ENCODE measurements around the gene CUEDC2. TPM values are rescaled to one million over a fixed set of nuclear protein-coding genes. Genes with fewer than 3 reads are reported as not detected.
A peak's percentile ranks its signal among the peaks of the same experiment; 100 is the strongest.

The CUEDC2 gene
- total RNA-seq, 1 experiment from 2014 or later = 64.5 TPM

GRCh38 chr10:102420181-102420713 lies 12.1 kb downstream of the CUEDC2 start:
- CTCF ChIA-PET = interaction anchor here (0.6 to 8.6 kb wide), 12 partner anchors 12 to 330 kb away, joined by 3 to 137 read pairs (median 4); partner anchors contain the start of genes CUEDC2 and NFKB2

GRCh38 chr10:102419269-102420180 lies 12.8 kb downstream of the CUEDC2 start:
- Mint-ChIP-seq H3K27ac (ENCODE audit: low read depth, unreplicated experiment) (peak overlapping the region; percentile 94), H3K27me3 (ENCODE audit: insufficient read depth, unreplicated experiment) (peaks cover 11% of the 10 kb centered on the region), H3K4me3 (ENCODE audit: unreplicated experiment) (peak overlapping the region; percentile 99), H3K9me3 (ENCODE audit: unreplicated experiment) (no peaks in the 10 kb centered on the region), H3K4me1 (ENCODE audit: insufficient read depth, unreplicated experiment) (peaks cover 5% of the 10 kb centered on the region), H3K36me3 (ENCODE audit: insufficient read depth, unreplicated experiment) (peaks cover 14% of the 10 kb centered on the region)
- ChIA-PET CTCF (interaction anchor here (1.0 to 8.6 kb wide), 6 partner anchors 15 to 189 kb away, joined by 3 to 137 read pairs (median 5); partner anchors contain the start of gene NFKB2), POLR2A (interaction anchor here (0.6 to 6.1 kb wide), 20 partner anchors 10 to 601 kb away, joined by 3 to 119 read pairs (median 6); partner anchors contain the start of genes ACTR1A, C10orf95, CUEDC2 and GBF1)
- no TSS peak for BruUV-seq (replicated peaks)
- peak; percentile 47 for DNase-seq (ENCODE audit: unreplicated experiment)
- no peak for TF ChIP-seq CTCF (IDR thresholded peaks at IDR 0.05; ENCODE audit: unreplicated experiment)
- intact Hi-C loops (cut with micrococcal nuclease) = loop anchor here (2.0 to 10.0 kb wide), 4 partner anchors 17 to 195 kb away; partner anchors contain the start of genes ELOVL3 and NFKB2

More at GRCh38 chr10:102420181-102420713, 12.1 kb downstream of the CUEDC2 start:
- Mint-ChIP-seq H3K27me3 (ENCODE audit: insufficient read depth, unreplicated experiment) (peaks cover 11% of the 10 kb centered on the region), H3K36me3 (ENCODE audit: insufficient read depth, unreplicated experiment) (peaks cover 17% of the 10 kb centered on the region), H3K9me3 (ENCODE audit: unreplicated experiment) (no peaks in the 10 kb centered on the region), H3K4me1 (ENCODE audit: insufficient read depth, unreplicated experiment) (peaks cover 5% of the 10 kb centered on the region), H3K27ac (ENCODE audit: low read depth, unreplicated experiment) (peak overlapping the region; percentile 94), H3K4me3 (ENCODE audit: unreplicated experiment) (peak overlapping the region; percentile 99)
- intact Hi-C loops (cut with micrococcal nuclease) = loop anchor here (2.0 to 10.0 kb wide), 4 partner anchors 17 to 195 kb away; partner anchors contain the start of genes ELOVL3 and NFKB2
- DNase-seq (ENCODE audit: unreplicated experiment) = no peak
- POLR2A ChIA-PET = interaction anchor here (0.7 to 6.1 kb wide), 26 partner anchors 11 to 742 kb away, joined by 3 to 119 read pairs (median 5); partner anchors contain the start of genes ACTR1A, C10orf95, CUEDC2 and GBF1
- no TSS peak for BruUV-seq (replicated peaks)
- TF ChIP-seq CTCF (IDR thresholded peaks at IDR 0.05; ENCODE audit: unreplicated experiment) = no peak

- Mint-ChIP-seq H3K4me3 (ENCODE audit: unreplicated experiment) (peak within 1 kb of the TSS; percentile 99), H3K36me3 (ENCODE audit: insufficient read depth, unreplicated experiment) (peaks cover 13% of the 10 kb centered on the region), H3K9me3 (ENCODE audit: unreplicated experiment) (no peaks in the 10 kb centered on the region), H3K27me3 (ENCODE audit: insufficient read depth, unreplicated experiment) (peaks cover 11% of the 10 kb centered on the region), H3K27ac (ENCODE audit: low read depth, unreplicated experiment) (no peak within 1 kb of the TSS), H3K4me1 (ENCODE audit: insufficient read depth, unreplicated experiment) (peaks cover 5% of the 10 kb centered on the region)
- DNase-seq (ENCODE audit: unreplicated experiment) = no peak
- TF ChIP-seq CTCF (IDR thresholded peaks at IDR 0.05; ENCODE audit: unreplicated experiment) = no peak
- intact Hi-C loops (cut with micrococcal nuclease) = no loop called here
- BruUV-seq (replicated peaks) = no TSS peak
- POLR2A ChIA-PET = interaction anchor here (0.7 kb wide), 1 partner anchor 58 kb away, joined by 3 read pairs; no protein-coding TSS in a partner anchor
- CTCF ChIA-PET = no interaction called here
Observed at GRCh38 chr10:102418622-102419268, 13.6 kb downstream of the CUEDC2 start, which contains the start of gene PSD. Gene PSD (minus strand): TSS chr10:102418785. CDS start chr10:102417038, 1,747 bp downstream.

Measured in MCF 10A (cell line).